Mucosa of descending colon (tissue), 3 donors: Measurements from ENCODE around the gene DPP10. TPM values are rescaled to one million over a fixed set of nuclear protein-coding genes. Genes with fewer than 3 reads are reported as not detected.
"Not testable (repeated sequence)": the region's sequence is repeated elsewhere in the genome, so short reads cannot be mapped to it uniquely, and the experiment has no call there.

Experiments
- ATAC-seq: fragments of 200-7000 bp; cut with Tn5 transposase; one replicate; pipeline ENCODE4 v1.9.1; 2020; ENCODE audit warnings: mild to moderate bottlenecking, moderate library complexity
- DNase-seq, 3 donors: peaks; one replicate each; pipeline ENCODE4 v3.0.0-alpha.2; 2020
- H3K36me3 ChIP-seq: fragments of 200-600 bp; one replicate; pipeline ENCODE4 v1.8.0; 2021; ENCODE audit warnings: low read depth, mild to moderate bottlenecking
- H3K4me1 ChIP-seq: fragments of 200-600 bp; one replicate; pipeline ENCODE4 v1.8.0; 2021; ENCODE audit warnings: low read depth, mild to moderate bottlenecking
- H3K4me3 ChIP-seq: fragments of 200-600 bp; one replicate; pipeline ENCODE4 v1.8.0; 2021; ENCODE audit warnings: mild to moderate bottlenecking
- H3K9me3 ChIP-seq: fragments of 200-600 bp; one replicate; pipeline ENCODE4 v1.8.0; 2021; ENCODE audit warnings: mild to moderate bottlenecking
- CTCF ChIP-seq: fragments of 200-600 bp; IDR thresholded peaks from one replicate; pipeline ENCODE4 v1.8.0; 2022; ENCODE audit warnings: antibody characterized with exemption, mild to moderate bottlenecking
- intact Hi-C, 2 donors: fragments of 100-400 bp; cut with DNase I in 1 of 2; cut with micrococcal nuclease in 1 of 2; formaldehyde crosslinking; loops; one replicate each; pipeline versions ENCODE4 v1.11.0 to v1.11.1; 2022; cut with DNase I, micrococcal nuclease
- total RNA-seq, 3 donors: library from RNA; stranded (reverse); fragmentation: NEBNext Ultra II Directional in 2 of 3; extraction: Animal tissue kit (Norgen Biotek cat#: 25700) in 2 of 3; gene quantifications; one replicate each; pipeline versions ENCODE4 v1.2.1 to v1.2.4, GENCODE V29; 2021 to 2023
- donor health status: DM: no; HTN: no; CAD: no; lungs with moderate emphysema.
- donor health status: DM: no; HTN: no; CAD: no.
- donor health status: DM: no; HTN: yes; CAD: no.

DPP10 gene
- total RNA-seq, 3 donors from 2014 or later = 6.3 to 12.2 (median 6.9) TPM

- DNase-seq (no peak), ATAC-seq (no peak)
- TF ChIP-seq CTCF = no peak
Measured at GRCh38 chr2:115084446-115084845, 642.0 kb downstream of the DPP10 start.

GRCh38 chr2:115086051-115086620 is 643.7 kb downstream of the DPP10 start:
- H3K36me3 ChIP-seq, intact Hi-C loops, ATAC-seq, H3K9me3 ChIP-seq, H3K4me3 ChIP-seq, H3K4me1 ChIP-seq, DNase-seq: not testable (repeated sequence)

More at GRCh38 chr2:115084446-115084845, 642.0 kb downstream of the DPP10 start:
- H3K4me1 ChIP-seq = no peaks in the 10 kb centered on the region
- no peak overlapping the region for H3K4me3 ChIP-seq
- intact Hi-C loops = no loop called here
- no peaks in the 10 kb centered on the region for H3K36me3 ChIP-seq
- no peaks in the 10 kb centered on the region for H3K9me3 ChIP-seq

GRCh38 chr2:115094441-115094840 is 652.0 kb downstream of the DPP10 start:
- ATAC-seq (no peak), DNase-seq (no peak)
- no peaks in the 10 kb centered on the region for H3K9me3 ChIP-seq
- TF ChIP-seq CTCF = no peak
- intact Hi-C loops = no loop called here
- H3K4me3 ChIP-seq = no peak overlapping the region
- H3K36me3 ChIP-seq = no peaks in the 10 kb centered on the region
- H3K4me1 ChIP-seq = no peaks in the 10 kb centered on the region

GRCh38 chr2:115105966-115106365 is 663.5 kb downstream of the DPP10 start:
- no peaks in the 10 kb centered on the region for H3K9me3 ChIP-seq
- TF ChIP-seq CTCF = no peak
- H3K36me3 ChIP-seq = no peaks in the 10 kb centered on the region
- no peak for DNase-seq
- no peak overlapping the region for H3K4me3 ChIP-seq
- H3K4me1 ChIP-seq = no peaks in the 10 kb centered on the region
- ATAC-seq = no peak
- intact Hi-C loops = no loop called here

GRCh38 chr2:115115135-115115534 is 672.7 kb downstream of the DPP10 start:
- ATAC-seq (no peak), DNase-seq (no peak)
- no peaks in the 10 kb centered on the region for H3K4me1 ChIP-seq
- TF ChIP-seq CTCF = no peak
- H3K36me3 ChIP-seq = no peaks in the 10 kb centered on the region
- no peaks in the 10 kb centered on the region for H3K9me3 ChIP-seq
- no peak overlapping the region for H3K4me3 ChIP-seq
- intact Hi-C loops = no loop called here

- ATAC-seq = no peak
- intact Hi-C loops = no loop called here
- H3K4me1 ChIP-seq = no peaks in the 10 kb centered on the region
Measured at GRCh38 chr2:115118306-115118705, 675.9 kb downstream of the DPP10 start.

More at GRCh38 chr2:115118306-115118705, 675.9 kb downstream of the DPP10 start:
- TF ChIP-seq CTCF = no peak
- Histone ChIP-seq H3K9me3 (no peaks in the 10 kb centered on the region), H3K4me3 (no peak overlapping the region), H3K36me3 (no peaks in the 10 kb centered on the region)
- no peak for DNase-seq
